HEK293 (cell line): ENCODE results near the gene LPP.
"Not testable (repeated sequence)": the region's sequence is repeated elsewhere in the genome, so short reads cannot be mapped to it uniquely, and the experiment has no call there.

Source experiments
- CTCF ChIA-PET: fragments of 350-600 bp; formaldehyde crosslinking; extraction: SDS; loops from one replicate; lab custom pipeline; 2021; ENCODE audit warnings: antibody characterized with exemption; lab: Yijun Ruan, JAX
- POLR2A ChIA-PET: fragments of 300-600 bp; formaldehyde crosslinking; extraction: SDS; loops from one replicate; lab custom pipeline; 2020; ENCODE audit warnings: antibody characterized with exemption, inconsistent platforms; lab: Yijun Ruan, JAX
- H3K27ac ChIP-seq: fragments of 200-500 bp; sonication (Bioruptor generic); 2 replicates; pipeline ENCODE4 v1.5.1; 2014; ENCODE audit warnings: low read depth, low read length, control low read depth, inconsistent platforms; ENCODE audit errors: extremely low read depth
- H3K36me3 ChIP-seq, 2 experiments: fragments of 200-500 bp in 1 of 2; sonication (Bioruptor generic) in 1 of 2; 1 replicate in 1 of 2; 2 replicates in 1 of 2; pipeline ENCODE4 v1.5.1; 2014 to 2017; ENCODE audit warnings: inconsistent platforms in 2 of 2, low read length in 2 of 2; ENCODE audit not compliant: control insufficient read depth in 2 of 2, insufficient read depth in 1 of 2
- H3K4me1 ChIP-seq: fragments of 200-500 bp; sonication (Bioruptor generic); 2 replicates; pipeline ENCODE4 v1.5.1; 2014; ENCODE audit warnings: mild to moderate bottlenecking, low read length, inconsistent platforms; ENCODE audit not compliant: control insufficient read depth, insufficient read depth
- H3K4me3 ChIP-seq: 2 replicates; pipeline ENCODE4 v1.5.1; 2011; ENCODE audit warnings: low read depth, mild to moderate bottlenecking, control low read depth, low read length, moderate library complexity
- H3K9me3 ChIP-seq: fragments of 200-500 bp; sonication (Bioruptor generic); 2 replicates; pipeline ENCODE4 v1.5.1; 2014; ENCODE audit warnings: low read depth, low read length, inconsistent platforms; ENCODE audit not compliant: control insufficient read depth, insufficient read depth
- GLI4 ChIP-seq: fragments of 450-650 bp; formaldehyde crosslinking; IDR thresholded peaks from 2 replicates; pipeline ENCODE4 v1.5.1; 2016; ENCODE audit warnings: missing biosample characterization, missing genetic modification characterization
- IKZF3 ChIP-seq: fragments of 450-650 bp; IDR thresholded peaks from 2 replicates; pipeline ENCODE4 v1.5.0; 2018; ENCODE audit warnings: missing biosample characterization, mild to moderate bottlenecking, missing genetic modification characterization, moderate library complexity
- KLF1 ChIP-seq: fragments of 450-650 bp; formaldehyde crosslinking; IDR thresholded peaks from 2 replicates; pipeline ENCODE4 v1.5.1; 2016; ENCODE audit warnings: missing biosample characterization, missing genetic modification characterization
- KLF17 ChIP-seq: fragments of 450-650 bp; formaldehyde crosslinking; IDR thresholded peaks from 2 replicates; pipeline ENCODE4 v1.5.1; 2016; ENCODE audit warnings: missing biosample characterization, missing genetic modification characterization
- SP3 ChIP-seq: fragments of 450-650 bp; formaldehyde crosslinking; IDR thresholded peaks from 2 replicates; pipeline ENCODE4 v1.5.1; 2016; ENCODE audit warnings: missing biosample characterization, missing genetic modification characterization
- SP7 ChIP-seq: fragments of 450-650 bp; formaldehyde crosslinking; IDR thresholded peaks from 2 replicates; pipeline ENCODE4 v1.5.1; 2016; ENCODE audit warnings: missing biosample characterization, missing genetic modification characterization
- ZNF146 ChIP-seq: fragments of 450-650 bp; formaldehyde crosslinking; IDR thresholded peaks from 2 replicates; pipeline ENCODE4 v1.5.1; 2016; ENCODE audit warnings: missing biosample characterization, missing genetic modification characterization
- ZNF391 ChIP-seq: fragments of 450-650 bp; formaldehyde crosslinking; IDR thresholded peaks from 2 replicates; pipeline ENCODE4 v1.5.1; 2016; ENCODE audit warnings: low read depth, missing biosample characterization, missing genetic modification characterization, borderline replicate concordance
- ZNF580 ChIP-seq: fragments of 450-650 bp; formaldehyde crosslinking; IDR thresholded peaks from 2 replicates; pipeline ENCODE4 v1.5.1; 2016; ENCODE audit warnings: missing biosample characterization, missing genetic modification characterization
- ZNF596 ChIP-seq: fragments of 450-650 bp; IDR thresholded peaks from 2 replicates; pipeline ENCODE4 v1.5.0; 2018; ENCODE audit warnings: missing biosample characterization, mild to moderate bottlenecking, missing genetic modification characterization, moderate library complexity
- ZNF600 ChIP-seq: fragments of 450-650 bp; formaldehyde crosslinking; IDR thresholded peaks from 2 replicates; pipeline ENCODE4 v1.5.1; 2016; ENCODE audit warnings: missing biosample characterization, missing genetic modification characterization
- ZNF624 ChIP-seq: fragments of 450-650 bp; formaldehyde crosslinking; IDR thresholded peaks from 2 replicates; pipeline ENCODE4 v1.5.1; 2017; ENCODE audit warnings: missing biosample characterization, missing genetic modification characterization
- ZNF639 ChIP-seq: fragments of 450-650 bp; formaldehyde crosslinking; IDR thresholded peaks from 2 replicates; pipeline ENCODE4 v1.5.1; 2016; ENCODE audit warnings: missing biosample characterization, missing genetic modification characterization
- ZNF692 ChIP-seq: fragments of 450-650 bp; formaldehyde crosslinking; IDR thresholded peaks from 2 replicates; pipeline ENCODE4 v1.5.1; 2016; ENCODE audit warnings: missing biosample characterization, missing genetic modification characterization
- ZNF792 ChIP-seq: fragments of 450-650 bp; formaldehyde crosslinking; IDR thresholded peaks from 2 replicates; pipeline ENCODE4 v1.5.1; 2016; ENCODE audit warnings: missing biosample characterization, missing genetic modification characterization
- ZNF843 ChIP-seq: fragments of 450-650 bp; formaldehyde crosslinking; IDR thresholded peaks from 2 replicates; pipeline ENCODE4 v1.5.1; 2016; ENCODE audit warnings: missing biosample characterization, missing genetic modification characterization

Gene LPP

GRCh38 chr3:188128905-188129304 is 25.1 kb upstream of the LPP start (continued):
- no peak for TF ChIP-seq ZNF692 (tag by site-specific recombination)

GRCh38 chr3:188131023-188131422 is 22.9 kb upstream of the LPP start:
- H3K9me3 ChIP-seq, CTCF ChIA-PET, POLR2A ChIA-PET, H3K4me3 ChIP-seq, H3K27ac ChIP-seq, H3K36me3 ChIP-seq, H3K4me1 ChIP-seq: not testable (repeated sequence)

GRCh38 chr3:188133219-188133618 is 20.7 kb upstream of the LPP start:
- Histone ChIP-seq H3K36me3 (no peaks in the 10 kb centered on the region), H3K4me1 (no peaks in the 10 kb centered on the region), H3K9me3 (no peaks in the 10 kb centered on the region), H3K4me3 (no peak overlapping the region), H3K27ac (no peak overlapping the region)
- TF ChIP-seq SP7 (tag by site-specific recombination) (no peak), ZNF596 (tag by site-specific recombination) (no peak), ZNF792 (tag by site-specific recombination) (no peak), ZNF843 (tag by site-specific recombination) (no peak)
- CTCF ChIA-PET = no interaction called here
- POLR2A ChIA-PET = no interaction called here

- CTCF ChIA-PET = interaction anchor here (0.6 kb wide), 1 partner anchor 44 kb away, joined by 3 read pairs; no protein-coding TSS in a partner anchor
Observed at GRCh38 chr3:188133646-188134045, 20.3 kb upstream of the LPP start.

GRCh38 chr3:188134079-188134478 is 19.9 kb upstream of the LPP start:
- H3K27ac ChIP-seq = no peak overlapping the region
- no peaks in the 10 kb centered on the region for H3K36me3 ChIP-seq
- ChIA-PET POLR2A (no interaction called here), CTCF (interaction anchor here (0.6 kb wide), 1 partner anchor 44 kb away, joined by 3 read pairs; no protein-coding TSS in a partner anchor)
- no peak overlapping the region for H3K4me3 ChIP-seq
- TF ChIP-seq ZNF580 (0 out of 2 replicates have a peak, but pooled peaks have one; percentile 42), KLF1 (tag by site-specific recombination) (no peak), ZNF639 (no peak), ZNF146 (tag by site-specific recombination) (peak; percentile 95), SP3 (no peak)
- H3K9me3 ChIP-seq = no peaks in the 10 kb centered on the region
- H3K4me1 ChIP-seq = no peaks in the 10 kb centered on the region

More at GRCh38 chr3:188133646-188134045, 20.3 kb upstream of the LPP start:
- no peaks in the 10 kb centered on the region for H3K36me3 ChIP-seq
- POLR2A ChIA-PET = no interaction called here
- no peaks in the 10 kb centered on the region for H3K4me1 ChIP-seq
- no peak overlapping the region for H3K4me3 ChIP-seq
- TF ChIP-seq IKZF3 (no peak), ZNF391 (no peak), SP3 (no peak), ZNF600 (no peak), GLI4 (tag by site-specific recombination) (no peak), KLF17 (tag by site-specific recombination) (no peak), ZNF624 (tag by site-specific recombination) (no peak)
- no peak overlapping the region for H3K27ac ChIP-seq
- H3K9me3 ChIP-seq = no peaks in the 10 kb centered on the region
